ENCODE measurements around the gene ATF6B.

DNA sequence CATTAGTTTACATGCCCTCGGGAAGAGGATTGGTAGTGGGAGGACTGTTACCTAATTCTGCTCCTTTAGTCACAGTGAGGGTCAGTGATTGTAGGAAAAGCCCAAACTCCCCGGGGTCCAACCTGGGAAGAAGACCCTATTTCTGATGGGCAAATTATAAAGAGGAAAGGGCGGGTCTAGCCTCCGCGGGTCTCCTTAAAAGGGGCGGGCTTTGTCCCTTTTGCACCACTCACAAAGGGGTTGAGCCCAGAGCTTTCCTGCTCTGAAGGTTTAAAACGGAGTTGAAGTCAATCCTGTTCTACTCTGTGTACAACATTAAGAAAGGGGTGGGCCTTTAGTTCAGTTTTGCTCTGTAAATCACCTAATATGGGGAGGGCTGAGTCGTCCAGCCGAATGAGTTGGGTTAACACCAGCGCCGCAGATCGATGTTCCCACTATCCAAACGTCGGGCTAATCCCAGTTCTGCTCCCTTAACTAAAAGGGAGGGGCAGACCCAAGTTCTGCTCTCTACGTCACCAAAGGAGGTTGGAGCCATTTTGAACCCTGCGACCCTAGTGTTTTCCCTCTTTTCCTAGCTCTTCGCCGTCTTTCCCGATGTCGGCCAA is 49.2 kb upstream of the ATF6B start:
- TF ChIP-seq HINFP (CRISPR knock-in tag; IDR thresholded peaks at IDR 0.05; ENCODE audit: low read depth) (no peak), DMTF1 (CRISPR knock-in tag; IDR thresholded peaks at IDR 0.05) (no peak; the same call in 1 of the 2 replicates), ZBTB44 (CRISPR knock-in tag; IDR thresholded peaks at IDR 0.05) (no peak), HNRNPLL (IDR thresholded peaks at IDR 0.05; ENCODE audit: low read depth, low read length, poor library complexity, severe bottlenecking) (no peak), ZNF704 (CRISPR knock-in tag; IDR thresholded peaks at IDR 0.05; ENCODE audit: borderline replicate concordance) (no peak), EED (CRISPR knock-in tag; IDR thresholded peaks at IDR 0.05) (no peak), CTCF (CRISPR knock-in tag; IDR thresholded peaks at IDR 0.05) (no peak), CHD2 (IDR thresholded peaks at IDR 0.05; ENCODE audit: low read depth, low read length) (no peak), HOXA5 (CRISPR knock-in tag; IDR thresholded peaks at IDR 0.05) (no peak)

Data from HepG2 (cell line).